ENCODE results near the gene PLEKHJ1.

DNA sequence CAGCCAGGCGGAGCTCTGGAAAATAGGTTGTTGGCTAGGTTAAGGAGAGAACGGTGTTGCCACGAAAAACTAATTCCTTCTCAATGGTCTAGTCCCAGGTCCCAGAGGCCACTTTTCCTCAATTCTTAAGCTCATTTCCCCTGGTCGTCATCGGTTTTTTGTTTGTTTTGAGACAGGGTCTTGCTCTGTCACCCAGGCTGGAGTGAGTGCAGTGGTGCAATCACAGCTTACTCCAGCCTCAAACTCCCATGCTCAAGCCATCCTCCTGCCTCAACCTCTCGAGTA, 1.7 kb upstream of the PLEKHJ1 start:
- TF ChIP-seq, protein P1, sequence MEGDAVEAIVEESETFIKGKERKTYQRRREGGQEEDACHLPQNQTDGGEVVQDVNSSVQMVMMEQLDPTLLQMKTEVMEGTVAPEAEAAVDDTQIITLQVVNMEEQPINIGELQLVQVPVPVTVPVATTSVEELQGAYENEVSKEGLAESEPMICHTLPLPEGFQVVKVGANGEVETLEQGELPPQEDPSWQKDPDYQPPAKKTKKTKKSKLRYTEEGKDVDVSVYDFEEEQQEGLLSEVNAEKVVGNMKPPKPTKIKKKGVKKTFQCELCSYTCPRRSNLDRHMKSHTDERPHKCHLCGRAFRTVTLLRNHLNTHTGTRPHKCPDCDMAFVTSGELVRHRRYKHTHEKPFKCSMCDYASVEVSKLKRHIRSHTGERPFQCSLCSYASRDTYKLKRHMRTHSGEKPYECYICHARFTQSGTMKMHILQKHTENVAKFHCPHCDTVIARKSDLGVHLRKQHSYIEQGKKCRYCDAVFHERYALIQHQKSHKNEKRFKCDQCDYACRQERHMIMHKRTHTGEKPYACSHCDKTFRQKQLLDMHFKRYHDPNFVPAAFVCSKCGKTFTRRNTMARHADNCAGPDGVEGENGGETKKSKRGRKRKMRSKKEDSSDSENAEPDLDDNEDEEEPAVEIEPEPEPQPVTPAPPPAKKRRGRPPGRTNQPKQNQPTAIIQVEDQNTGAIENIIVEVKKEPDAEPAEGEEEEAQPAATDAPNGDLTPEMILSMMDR (IDR thresholded peaks at IDR 0.05; ENCODE audit: insufficient read depth, low read depth, low read length), result no peak
- TF ChIP-seq EZH2 (IDR thresholded peaks at IDR 0.05; ENCODE audit: insufficient read depth, low read length), result no peak

All from astrocyte (in vitro differentiated cells and primary cell).